Ishikawa (cell line): ENCODE measurements around the gene FBLN5.

Experiments used
- CEBPB ChIP-seq: IDR thresholded peaks from 2 replicates; pipeline ENCODE4 v1.6.1; 2012
- CREB1 ChIP-seq: IDR thresholded peaks from 2 replicates; pipeline ENCODE4 v1.6.1; 2012; ENCODE audit warnings: low read depth
- EGR1 ChIP-seq: IDR thresholded peaks from 2 replicates; pipeline ENCODE4 v1.6.1; 2012
- EP300 ChIP-seq: IDR thresholded peaks from 2 replicates; pipeline ENCODE4 v1.6.1; 2012; ENCODE audit warnings: borderline replicate concordance
- FOXM1 ChIP-seq: IDR thresholded peaks from 2 replicates; pipeline ENCODE4 v1.6.1; 2012; ENCODE audit warnings: low read depth, borderline replicate concordance
- NFIC ChIP-seq: IDR thresholded peaks from 2 replicates; pipeline ENCODE4 v1.6.1; 2012
- RAD21 ChIP-seq: IDR thresholded peaks from 2 replicates; pipeline ENCODE4 v1.6.1; 2012; ENCODE audit warnings: low read depth
- TAF1 ChIP-seq: IDR thresholded peaks from 2 replicates; pipeline ENCODE4 v1.6.1; 2012; ENCODE audit warnings: low read depth, mild to moderate bottlenecking
- TCF12 ChIP-seq: IDR thresholded peaks from 2 replicates; pipeline ENCODE4 v1.6.1; 2012; ENCODE audit warnings: low read depth
- TEAD4 ChIP-seq: IDR thresholded peaks from 2 replicates; pipeline ENCODE4 v1.6.1; 2012
- YY1 ChIP-seq: IDR thresholded peaks from 2 replicates; pipeline ENCODE4 v1.6.1; 2012; ENCODE audit warnings: low read depth
- ZBTB7A ChIP-seq: IDR thresholded peaks from 2 replicates; pipeline ENCODE4 v1.6.1; 2012; ENCODE audit warnings: low read depth
- TF ChIP-seq, protein P1 (sequence below): IDR thresholded peaks from 2 replicates; pipeline ENCODE4 v1.6.1; 2012
- TF ChIP-seq, protein P2 (sequence below): IDR thresholded peaks from 2 replicates; pipeline ENCODE4 v1.6.1; 2012; ENCODE audit warnings: low read depth, mild to moderate bottlenecking
- TF ChIP-seq, protein P3 (sequence below): IDR thresholded peaks from 2 replicates; pipeline ENCODE4 v1.6.1; 2012

The FBLN5 gene

DNA sequence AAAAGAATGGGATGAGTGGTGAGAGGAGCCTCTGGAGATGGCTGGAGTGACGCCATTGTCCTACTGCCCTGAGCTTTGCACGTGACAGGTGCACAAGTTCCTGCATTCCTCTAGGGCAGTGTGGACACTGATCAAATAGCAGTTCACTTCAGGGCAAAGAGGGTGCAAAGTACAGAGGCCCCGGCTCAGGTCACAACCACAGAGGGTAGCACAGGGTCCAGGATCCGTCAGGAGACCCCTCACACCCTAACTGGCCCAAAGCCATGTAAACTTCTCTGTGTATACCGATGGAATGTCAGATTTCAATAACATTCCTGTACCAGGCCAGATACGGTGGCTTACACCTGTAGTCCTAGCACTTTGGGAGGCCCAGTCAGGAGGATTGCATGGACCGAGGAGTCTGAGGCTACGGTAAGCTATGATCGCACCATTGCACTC, 10.4 kb upstream of the FBLN5 start:
- TF ChIP-seq TEAD4 (no peak), TAF1 (no peak), ZBTB7A (no peak), CREB1 (no peak), TCF12 (no peak), FOXM1 (no peak), EGR1 (no peak), EP300 (no peak), RAD21 (no peak), YY1 (no peak), CEBPB (no peak), NFIC (no peak)
- TF ChIP-seq, protein P1, sequence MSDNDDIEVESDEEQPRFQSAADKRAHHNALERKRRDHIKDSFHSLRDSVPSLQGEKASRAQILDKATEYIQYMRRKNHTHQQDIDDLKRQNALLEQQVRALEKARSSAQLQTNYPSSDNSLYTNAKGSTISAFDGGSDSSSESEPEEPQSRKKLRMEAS = no peak
- TF ChIP-seq, protein P2, sequence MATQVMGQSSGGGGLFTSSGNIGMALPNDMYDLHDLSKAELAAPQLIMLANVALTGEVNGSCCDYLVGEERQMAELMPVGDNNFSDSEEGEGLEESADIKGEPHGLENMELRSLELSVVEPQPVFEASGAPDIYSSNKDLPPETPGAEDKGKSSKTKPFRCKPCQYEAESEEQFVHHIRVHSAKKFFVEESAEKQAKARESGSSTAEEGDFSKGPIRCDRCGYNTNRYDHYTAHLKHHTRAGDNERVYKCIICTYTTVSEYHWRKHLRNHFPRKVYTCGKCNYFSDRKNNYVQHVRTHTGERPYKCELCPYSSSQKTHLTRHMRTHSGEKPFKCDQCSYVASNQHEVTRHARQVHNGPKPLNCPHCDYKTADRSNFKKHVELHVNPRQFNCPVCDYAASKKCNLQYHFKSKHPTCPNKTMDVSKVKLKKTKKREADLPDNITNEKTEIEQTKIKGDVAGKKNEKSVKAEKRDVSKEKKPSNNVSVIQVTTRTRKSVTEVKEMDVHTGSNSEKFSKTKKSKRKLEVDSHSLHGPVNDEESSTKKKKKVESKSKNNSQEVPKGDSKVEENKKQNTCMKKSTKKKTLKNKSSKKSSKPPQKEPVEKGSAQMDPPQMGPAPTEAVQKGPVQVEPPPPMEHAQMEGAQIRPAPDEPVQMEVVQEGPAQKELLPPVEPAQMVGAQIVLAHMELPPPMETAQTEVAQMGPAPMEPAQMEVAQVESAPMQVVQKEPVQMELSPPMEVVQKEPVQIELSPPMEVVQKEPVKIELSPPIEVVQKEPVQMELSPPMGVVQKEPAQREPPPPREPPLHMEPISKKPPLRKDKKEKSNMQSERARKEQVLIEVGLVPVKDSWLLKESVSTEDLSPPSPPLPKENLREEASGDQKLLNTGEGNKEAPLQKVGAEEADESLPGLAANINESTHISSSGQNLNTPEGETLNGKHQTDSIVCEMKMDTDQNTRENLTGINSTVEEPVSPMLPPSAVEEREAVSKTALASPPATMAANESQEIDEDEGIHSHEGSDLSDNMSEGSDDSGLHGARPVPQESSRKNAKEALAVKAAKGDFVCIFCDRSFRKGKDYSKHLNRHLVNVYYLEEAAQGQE = no peak
- TF ChIP-seq, protein P3, sequence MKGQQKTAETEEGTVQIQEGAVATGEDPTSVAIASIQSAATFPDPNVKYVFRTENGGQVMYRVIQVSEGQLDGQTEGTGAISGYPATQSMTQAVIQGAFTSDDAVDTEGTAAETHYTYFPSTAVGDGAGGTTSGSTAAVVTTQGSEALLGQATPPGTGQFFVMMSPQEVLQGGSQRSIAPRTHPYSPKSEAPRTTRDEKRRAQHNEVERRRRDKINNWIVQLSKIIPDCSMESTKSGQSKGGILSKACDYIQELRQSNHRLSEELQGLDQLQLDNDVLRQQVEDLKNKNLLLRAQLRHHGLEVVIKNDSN = no peak

DNA sequence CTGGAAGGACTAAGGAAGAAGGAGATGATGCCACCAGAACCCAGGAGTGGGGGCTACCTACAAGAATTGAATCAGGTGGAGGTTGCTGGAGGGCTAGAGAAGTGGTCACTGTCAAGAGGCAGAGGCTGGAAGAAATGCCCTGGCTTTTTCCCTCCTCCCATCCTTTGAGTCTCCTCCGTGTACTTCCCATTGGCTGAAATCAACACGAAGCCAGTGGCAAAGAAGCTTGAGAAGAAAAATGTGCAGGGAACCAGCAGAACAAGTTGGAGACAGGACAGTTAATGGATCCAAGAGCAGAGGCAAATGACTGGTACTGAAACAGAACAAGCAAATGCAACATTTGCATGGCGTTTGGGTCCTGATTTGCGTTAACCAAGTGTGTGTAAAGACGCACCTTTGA, 9.1 kb upstream of the FBLN5 start:
- TF ChIP-seq NFIC = no peak
- TF ChIP-seq EP300 = no peak
- TF ChIP-seq CREB1 = no peak
- TF ChIP-seq, protein P1 = no peak
- TF ChIP-seq ZBTB7A = no peak

DNA sequence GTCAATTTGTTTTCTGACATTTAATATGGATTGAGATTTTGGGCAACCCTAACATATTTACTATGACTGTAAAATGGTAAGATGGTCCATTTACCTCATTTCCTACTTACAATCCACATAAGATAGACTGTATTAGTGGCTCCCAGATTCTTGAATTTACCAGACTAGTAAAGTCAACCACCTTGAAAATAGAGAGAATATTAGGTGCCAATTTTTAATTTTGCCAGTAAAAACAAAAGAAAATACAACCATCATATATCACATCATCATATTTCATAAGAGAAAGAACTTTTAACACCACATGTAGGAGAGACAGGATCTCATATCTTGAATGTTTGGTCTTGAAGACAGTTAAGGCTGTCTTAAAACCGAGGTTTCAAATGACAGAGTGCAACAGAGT, 7.7 kb upstream of the FBLN5 start:
- TF ChIP-seq TEAD4 (no peak), YY1 (no peak), ZBTB7A (no peak), NFIC (no peak)
- TF ChIP-seq, protein P2 = no peak
- TF ChIP-seq, protein P3 = no peak

DNA sequence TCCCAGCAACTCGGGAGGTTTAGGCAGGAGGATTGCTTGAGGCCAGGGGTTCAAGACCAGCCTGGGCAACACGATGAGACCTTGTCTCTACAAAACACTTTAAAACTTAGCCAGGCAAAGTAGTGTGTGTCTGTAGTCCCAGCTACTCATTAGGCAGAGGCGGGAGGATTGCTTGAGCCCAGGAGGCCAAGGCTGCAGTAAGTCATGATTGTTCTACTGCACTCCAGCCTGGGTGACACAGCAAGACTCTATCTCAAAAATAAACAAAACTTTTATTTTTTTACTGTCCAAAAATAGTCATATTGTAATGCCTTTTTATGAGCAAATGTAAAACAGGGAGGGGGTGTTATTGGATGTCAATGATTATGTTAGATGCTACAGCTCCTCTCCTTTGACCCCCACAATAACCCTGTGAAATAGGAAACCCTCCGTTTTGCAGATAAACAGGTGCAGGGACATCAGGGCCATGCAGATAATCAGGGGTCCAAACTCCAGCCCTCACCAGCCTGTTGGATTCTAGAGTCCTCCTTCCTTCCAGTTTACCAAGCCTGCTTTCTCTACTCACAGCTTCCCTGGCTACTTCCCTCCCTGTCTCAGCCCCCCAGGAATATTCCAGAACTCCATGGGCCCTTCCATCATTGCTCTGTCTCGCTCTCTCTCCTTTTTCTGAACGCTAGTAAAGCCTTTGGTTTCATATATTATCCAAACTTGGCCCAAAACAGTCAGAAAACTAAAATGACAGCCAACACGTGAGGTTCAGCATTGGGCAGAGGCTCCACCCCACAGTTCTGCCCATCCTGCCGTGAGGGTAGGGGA, 5.9 kb upstream of the FBLN5 start:
- TF ChIP-seq, protein P1 = no peak
- no peak for TF ChIP-seq TAF1

DNA sequence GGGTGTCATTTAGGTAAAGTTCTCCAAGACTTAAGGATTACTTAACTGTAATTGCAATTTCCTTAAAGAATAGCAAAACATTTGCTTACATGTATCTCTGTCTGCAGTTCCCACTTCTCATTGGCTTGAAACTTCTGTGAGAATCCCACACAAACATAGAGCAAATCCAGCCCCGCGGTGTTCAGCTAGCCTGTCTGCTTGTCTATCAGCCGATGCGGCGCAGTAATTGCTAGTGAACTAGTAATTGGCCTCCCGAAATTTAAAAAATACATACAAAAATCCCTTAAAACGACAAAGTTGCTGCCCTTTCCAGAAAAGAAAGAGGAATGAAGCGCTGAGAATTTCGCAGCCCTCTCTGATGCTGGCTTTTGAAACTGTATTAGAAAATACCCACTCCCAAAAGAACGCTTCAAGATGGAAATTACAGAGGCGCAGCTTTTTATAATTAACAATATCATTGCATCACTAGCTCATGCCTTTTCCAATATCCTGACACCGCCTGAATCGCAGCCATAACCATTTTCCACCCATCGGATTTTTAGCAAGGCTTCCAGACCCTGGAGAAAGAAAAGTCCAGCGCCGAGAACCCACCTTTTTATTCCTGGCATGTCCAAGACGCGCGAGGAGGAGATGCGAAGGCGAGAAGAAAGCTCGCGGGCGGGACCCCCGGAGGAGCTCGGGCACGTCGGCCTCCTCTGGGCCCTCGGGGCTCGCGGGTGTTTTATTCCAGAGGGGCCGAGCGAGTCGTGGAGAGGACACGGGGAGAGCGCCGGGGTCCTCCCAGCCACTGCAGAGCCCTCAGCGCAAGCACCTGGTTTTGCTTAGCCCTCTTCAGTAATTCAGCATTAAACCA, 646 bp downstream of the FBLN5 start:
- TF ChIP-seq ZBTB7A = peak; percentile 53; the same call in 1 of the 2 replicates
- TF ChIP-seq, protein P3 = no peak
- TF ChIP-seq, protein P1 = 0 out of 2 replicates have a peak, but pooled peaks have one; percentile 9
